GM19438 (cell line): Measurements from ENCODE around the gene SPEG.

Experiments used
- ATAC-seq: cut with Tn5 transposase; IDR thresholded peaks from one replicate; pipeline ENCODE4 v1.9.1; 2021; ENCODE audit warnings: low read depth; ENCODE audit not compliant: unreplicated experiment

Gene SPEG

DNA sequence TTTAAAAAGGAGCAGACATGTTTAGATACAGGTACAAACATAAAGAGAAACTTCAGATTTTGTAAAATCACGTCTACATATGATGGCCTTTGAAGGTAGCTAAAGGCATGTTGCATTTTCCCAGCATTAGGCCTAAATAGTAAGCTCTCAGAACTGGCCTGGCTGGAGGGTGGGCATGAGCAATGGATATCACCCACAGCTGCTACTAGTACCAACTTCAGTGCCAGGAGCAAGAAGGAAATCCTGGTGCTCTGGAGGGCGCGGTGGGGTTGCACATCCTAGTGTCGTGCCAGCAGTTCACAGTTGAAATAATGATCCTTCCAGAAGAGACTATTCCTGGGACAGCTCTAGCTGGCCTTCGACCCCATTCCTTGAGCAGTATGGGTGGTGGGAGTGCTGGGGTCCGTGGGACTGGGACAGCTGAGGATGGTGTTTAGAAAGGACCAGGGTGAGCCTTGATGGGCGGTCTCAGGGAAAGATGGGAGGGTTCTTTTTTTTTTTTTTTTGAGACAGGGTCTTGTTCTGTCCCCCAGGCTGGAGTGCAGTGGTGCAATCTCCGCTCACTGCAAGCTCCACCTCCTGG is 11.6 kb upstream of the SPEG start:
- no peak for ATAC-seq

DNA sequence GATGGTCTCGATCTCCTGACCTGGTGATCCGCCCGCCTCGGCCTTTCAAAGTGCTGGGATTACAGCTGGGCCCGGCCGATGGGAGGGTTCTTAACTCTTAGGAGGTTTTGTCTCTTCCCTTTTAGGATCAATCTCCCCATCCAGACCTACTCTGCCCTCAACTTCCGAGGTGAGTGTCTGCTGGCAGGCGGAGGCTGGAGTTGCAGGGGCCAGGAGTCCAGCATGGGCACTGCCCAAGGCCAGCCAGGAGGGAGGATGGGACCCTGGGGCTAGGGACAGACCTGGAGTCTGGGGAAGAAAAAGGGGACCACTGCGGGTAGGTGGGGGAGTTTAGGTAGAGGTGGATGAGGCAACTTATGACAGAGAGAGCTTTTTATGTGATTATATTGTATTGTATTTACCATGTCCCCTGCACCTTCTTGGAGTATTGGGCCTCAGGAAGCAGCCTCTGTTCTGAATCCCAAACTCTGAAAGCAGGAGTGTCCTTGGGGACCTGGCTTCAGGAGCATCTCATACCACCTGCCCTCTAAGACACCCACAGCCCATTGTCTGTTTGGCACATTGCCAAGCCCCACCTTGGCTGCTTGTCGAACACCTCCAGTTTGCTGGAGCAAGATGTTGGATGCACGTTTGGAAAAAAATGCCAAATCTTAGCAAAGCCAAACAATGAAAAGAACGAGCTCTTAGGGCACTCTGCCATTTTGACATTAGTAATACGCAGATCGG is 10.8 kb upstream of the SPEG start:
- no peak for ATAC-seq

- no peak for ATAC-seq
These were observed 9.2 kb upstream of the SPEG start for GRCh38 chr2:219425238-219426067.

DNA sequence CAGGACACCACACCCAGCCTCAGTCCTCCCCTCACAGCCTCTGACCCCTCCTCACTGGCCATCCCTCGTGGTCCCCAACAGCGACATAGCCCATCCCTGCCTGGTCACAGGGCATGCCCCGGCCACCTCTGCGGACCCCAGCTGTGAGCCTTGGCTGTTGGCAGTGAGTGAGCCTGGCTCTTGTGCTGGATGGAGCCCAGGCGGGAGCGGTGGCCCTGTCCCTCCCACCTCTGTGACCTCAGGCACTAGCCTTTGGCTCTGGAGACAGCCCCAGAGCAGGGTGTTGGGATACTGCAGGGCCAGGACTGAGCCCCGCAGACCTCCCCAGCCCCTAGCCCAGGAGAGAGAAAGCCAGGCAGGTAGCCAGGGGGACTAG is 8.6 kb upstream of the SPEG start:
- no peak for ATAC-seq

DNA sequence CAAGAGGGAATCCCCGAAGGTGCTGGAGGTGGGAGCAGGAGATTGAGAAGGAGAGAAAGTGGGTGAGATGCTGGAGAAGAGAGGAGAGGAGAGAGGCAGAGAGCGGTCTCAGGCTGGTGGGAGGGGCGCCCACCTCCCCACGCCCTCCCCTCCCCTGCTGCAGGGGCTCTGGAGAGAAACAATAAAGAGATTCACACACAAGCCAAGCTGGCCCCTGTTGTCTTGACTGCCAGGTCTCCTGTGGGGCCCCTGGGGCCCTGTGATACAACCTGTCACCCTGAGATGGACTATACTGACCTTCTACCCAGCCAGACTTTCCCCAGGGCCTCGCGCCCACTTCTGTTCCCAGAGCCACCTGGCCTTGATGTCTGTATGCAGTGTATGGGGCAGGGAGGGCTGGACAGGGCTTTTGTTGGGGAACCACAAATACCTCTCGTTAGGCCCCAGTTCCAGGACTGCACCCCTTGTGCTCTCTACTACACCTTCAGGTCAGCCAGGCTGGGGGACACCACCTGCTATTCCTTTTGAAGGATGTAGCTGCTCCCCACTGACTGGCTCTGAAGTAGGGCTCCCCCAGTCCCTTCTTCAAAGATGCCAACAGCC is 8.0 kb upstream of the SPEG start:
- no peak for ATAC-seq

DNA sequence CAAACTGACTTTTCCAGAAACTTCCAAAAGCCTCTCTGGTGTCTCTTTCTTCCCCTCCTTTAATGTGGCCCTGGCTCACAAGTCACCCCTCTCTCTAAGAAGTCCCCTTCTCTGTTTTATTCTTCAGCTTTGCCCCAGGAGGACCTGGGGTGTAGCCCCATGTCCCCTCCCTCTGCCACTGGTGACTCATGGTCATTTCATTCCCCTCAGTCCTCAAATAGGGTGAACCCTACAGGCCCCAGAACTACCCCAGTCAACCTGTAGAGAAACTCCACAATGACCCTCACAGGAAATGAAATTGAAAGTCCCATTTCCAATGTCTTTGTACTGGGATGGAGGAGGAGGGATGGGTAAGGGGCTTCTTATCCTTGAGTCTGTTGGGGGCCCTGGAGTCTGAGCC is 6.2 kb upstream of the SPEG start:
- ATAC-seq: no peak

DNA sequence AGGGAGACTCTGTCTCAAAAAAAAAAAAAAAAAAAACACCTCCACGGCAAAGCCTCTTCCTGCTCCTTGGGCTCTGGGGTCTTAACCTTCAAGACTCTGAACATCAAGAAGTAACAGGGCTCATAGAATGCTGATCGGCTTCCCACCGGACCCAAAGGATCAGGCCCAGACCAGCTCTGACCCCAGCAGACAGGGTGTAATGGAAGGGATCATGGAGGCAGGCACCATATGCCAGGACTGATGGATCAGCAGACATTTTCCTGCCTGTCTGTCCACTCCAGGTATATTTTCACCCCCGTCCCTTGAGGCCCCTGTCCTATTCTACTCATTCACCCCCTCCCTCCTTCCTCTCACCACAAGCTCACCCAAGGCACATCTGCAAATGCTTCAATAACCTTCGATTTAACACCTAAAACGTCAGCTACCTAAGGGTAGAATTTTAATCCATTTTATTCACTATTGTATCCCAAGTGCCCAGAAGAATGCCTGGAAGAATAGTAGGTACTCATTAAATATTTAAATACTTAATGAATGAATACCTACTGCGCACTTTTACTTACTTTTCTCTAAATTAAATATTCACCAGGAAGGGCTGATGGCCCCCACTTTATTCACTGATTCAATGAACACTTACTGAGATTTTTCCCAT is 4.6 kb upstream of the SPEG start:
- no peak for ATAC-seq

- no peak for ATAC-seq
These were observed 3.7 kb upstream of the SPEG start for GRCh38 chr2:219430633-219431615.

GRCh38 chr2:219433666-219434467 is 776 bp upstream of the SPEG start:
- no peak for ATAC-seq

- no peak for ATAC-seq
These were observed 250 bp upstream of the SPEG start for GRCh38 chr2:219434468-219434717.

DNA sequence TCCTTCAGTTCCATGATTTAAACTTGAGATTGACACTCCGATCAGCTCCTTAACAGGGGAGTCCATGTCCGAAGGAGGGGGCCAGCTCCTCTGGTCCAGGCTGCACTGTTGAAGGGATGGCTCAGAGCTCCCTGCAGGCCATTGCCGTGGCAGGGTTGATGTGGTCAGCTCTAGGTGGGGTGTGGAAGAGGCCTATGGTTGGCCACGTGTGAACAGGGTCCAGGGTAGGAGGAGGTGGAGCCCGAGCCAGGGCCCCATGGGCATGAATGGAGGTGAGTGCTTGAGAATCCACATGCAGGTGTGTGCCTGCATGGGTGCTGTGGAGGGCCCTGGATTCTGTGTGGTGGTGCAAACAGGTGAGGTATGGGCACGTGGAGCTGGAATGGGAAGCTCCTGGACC is 1.1 kb downstream of the SPEG start:
- ATAC-seq: no peak

DNA sequence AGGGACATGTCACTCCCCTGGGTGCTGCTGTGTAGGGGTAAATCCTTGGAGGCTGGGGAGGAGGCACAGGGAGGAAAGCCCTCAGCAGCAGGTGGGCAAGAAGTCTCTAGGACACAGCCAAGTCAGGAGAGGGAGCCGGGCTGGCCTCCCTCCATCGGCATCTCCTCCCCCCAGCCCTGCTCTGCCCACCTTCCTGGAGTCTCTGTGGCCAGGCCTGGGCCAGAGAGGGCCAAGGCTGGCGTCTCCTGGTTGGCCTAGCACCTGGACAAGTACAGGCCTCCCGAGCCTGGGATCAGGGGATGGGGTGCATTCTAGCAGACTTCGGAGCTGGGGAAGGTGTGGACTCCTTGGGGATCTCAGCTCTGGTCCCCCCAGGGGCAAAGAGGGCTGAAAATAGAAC is 1.8 kb downstream of the SPEG start:
- no peak for ATAC-seq

GRCh38 chr2:219437141-219437540 is 2.5 kb downstream of the SPEG start:
- ATAC-seq: no peak

DNA sequence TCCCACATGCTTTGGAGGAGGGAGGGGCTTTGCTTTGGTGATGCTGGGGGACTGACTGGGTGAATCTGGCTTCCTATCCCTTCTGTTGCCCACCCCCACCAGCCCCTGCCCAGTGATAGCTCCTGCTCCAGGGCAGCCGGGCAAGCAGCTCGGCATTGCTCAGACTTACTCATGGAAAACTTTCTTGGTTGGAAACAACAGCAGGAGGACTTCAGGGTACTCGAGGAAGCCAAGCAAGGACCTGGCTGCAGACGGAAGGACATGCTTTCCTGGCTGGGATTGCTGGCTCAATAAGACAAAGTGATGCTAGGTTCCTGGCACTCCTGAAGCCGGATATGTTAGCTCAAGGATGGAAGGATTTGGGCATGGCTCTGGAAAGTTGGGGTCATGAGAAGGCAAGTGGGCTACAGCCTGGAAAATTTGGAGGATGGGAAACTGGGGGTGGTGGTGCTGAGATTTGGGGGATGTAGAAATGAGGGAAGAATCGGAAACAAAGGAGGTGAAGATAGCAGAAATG is 3.1 kb downstream of the SPEG start:
- ATAC-seq: no peak

DNA sequence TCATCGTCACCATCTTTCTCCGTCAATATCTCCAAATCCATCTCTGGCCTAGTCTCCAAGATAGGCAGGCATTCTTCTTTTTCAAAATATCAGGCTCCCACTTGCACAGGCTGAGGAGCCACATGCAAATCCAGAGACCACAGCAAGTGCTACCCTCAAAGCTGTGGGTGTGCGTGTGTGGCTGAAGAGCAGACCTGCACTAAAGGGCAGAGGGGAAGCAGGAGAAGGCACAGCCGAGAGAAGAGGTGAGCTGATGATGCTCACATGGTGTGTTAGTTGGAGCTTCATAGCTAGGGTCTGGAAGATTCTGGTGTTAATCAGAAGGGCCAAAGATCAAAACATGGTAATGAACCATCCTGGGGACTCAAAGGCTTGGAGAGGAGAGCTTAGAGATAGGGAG is 3.8 kb downstream of the SPEG start:
- no peak for ATAC-seq

GRCh38 chr2:219439506-219439905 is 4.9 kb downstream of the SPEG start:
- ATAC-seq: no peak

DNA sequence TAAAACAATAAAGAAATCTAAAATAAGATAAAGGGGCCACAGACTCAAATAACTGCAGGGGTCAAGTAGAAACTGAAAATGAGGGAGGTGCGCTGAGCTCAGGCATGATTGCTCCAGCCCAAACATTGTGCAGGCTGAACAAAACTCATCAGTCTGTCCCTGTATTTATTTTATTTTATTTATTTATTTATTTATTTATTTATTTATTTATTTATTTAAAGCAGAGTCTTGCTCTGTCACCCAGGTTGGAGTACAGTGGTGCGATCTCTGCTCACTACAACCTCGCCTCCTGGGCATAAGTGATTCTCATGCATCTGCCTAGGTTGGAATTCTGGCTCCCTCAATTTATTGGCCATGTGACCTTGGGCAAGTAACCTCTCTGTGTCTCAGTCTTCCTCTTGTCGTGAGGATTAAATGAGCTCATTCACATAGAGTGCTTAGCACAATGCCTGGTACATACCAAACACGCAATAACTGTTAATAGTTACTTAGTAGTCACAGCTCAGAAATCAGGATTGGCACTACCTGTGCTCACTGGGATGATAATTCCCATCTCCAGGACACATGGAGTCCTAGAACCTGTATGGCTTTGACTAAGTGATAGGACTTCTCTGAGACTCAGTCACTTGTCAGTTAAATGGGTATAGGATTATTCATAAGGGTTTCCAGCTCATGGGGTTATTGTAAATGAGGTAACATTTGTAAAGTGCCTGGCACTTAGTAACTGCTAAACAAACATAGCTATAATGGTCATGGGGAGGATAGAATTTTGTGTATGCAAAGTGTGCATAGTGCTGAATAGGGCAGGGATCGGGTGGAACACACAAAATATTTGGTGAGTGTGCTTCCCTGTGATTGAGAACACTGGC is 6.0 kb downstream of the SPEG start:
- ATAC-seq: no peak
